HL-60/S4 treated with phorbol 12-myristate 13-acetate at 8.2 ng/mL for 4 days and 3 days (cell line): ENCODE measurements around the gene RPS6KL1.

ENCODE experiments used
- in situ Hi-C: fragments of 300-500 bp; cut with MboI; formaldehyde crosslinking; loops from 2 replicates; pipeline ENCODE4 v1.15.0; 2022; ENCODE audit warnings: low sequenced_read_pairs

Gene RPS6KL1, protein sequence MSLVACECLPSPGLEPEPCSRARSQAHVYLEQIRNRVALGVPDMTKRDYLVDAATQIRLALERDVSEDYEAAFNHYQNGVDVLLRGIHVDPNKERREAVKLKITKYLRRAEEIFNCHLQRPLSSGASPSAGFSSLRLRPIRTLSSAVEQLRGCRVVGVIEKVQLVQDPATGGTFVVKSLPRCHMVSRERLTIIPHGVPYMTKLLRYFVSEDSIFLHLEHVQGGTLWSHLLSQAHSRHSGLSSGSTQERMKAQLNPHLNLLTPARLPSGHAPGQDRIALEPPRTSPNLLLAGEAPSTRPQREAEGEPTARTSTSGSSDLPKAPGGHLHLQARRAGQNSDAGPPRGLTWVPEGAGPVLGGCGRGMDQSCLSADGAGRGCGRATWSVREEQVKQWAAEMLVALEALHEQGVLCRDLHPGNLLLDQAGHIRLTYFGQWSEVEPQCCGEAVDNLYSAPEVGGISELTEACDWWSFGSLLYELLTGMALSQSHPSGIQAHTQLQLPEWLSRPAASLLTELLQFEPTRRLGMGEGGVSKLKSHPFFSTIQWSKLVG

DNA sequence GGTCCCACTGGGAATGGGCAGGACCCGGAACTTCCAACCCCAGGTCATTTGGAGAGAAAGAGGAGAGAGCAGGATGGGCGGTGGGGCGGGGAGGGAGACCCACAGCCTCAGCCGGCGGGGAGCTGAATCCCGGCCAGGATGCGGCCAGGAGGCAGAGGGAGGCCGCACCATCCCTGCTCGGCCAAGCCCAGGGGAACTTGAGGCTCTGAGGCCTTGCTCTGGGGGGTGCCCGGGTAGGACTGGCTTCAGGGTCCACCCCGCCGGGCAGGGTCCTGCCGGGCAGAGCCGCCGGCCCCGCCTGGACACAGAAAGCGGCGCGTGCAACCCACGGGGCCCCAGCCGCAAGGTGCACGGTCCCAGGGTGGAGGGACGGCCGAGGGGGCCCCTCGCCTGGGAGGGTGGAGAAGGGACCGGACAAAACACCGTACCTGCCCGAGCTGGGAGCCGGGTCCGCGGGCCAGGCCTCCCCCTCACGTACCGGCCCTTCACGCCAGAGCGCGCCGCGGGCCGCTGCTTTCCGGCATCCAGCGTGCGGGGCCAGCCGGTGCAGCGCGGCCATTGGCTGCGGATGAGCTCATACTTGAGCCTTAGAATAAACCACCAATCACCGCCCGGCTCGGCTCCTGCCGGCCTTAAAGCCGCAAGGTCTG is at the start of gene RPS6KL1:
TSS of gene RPS6KL1 (minus strand) at position 509 of the 650 bp plus-strand sequence. CDS start 1,719 bp downstream, outside the sequence.
- in situ Hi-C loops = no loop called here

DNA sequence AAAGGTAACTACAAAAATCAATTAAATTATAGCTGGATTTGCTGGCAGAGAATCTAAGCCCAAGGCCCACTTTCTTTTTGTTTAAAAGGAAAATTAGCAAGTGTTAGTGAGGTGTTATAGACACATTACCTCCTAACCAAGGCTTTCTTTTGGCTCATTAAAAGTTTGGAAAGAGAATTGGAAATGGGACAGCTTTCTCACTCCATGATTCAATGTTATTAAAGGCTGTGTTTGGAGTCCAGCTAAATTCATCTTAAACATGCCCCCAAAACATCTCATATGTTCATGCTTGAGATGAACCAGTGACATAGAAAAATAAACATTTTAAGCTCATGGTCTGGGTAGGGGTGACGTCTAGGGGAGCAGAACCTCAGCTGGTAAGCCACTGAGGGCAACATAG is 45.8 kb upstream of the RPS6KL1 start:
- in situ Hi-C loops = no loop called here

DNA sequence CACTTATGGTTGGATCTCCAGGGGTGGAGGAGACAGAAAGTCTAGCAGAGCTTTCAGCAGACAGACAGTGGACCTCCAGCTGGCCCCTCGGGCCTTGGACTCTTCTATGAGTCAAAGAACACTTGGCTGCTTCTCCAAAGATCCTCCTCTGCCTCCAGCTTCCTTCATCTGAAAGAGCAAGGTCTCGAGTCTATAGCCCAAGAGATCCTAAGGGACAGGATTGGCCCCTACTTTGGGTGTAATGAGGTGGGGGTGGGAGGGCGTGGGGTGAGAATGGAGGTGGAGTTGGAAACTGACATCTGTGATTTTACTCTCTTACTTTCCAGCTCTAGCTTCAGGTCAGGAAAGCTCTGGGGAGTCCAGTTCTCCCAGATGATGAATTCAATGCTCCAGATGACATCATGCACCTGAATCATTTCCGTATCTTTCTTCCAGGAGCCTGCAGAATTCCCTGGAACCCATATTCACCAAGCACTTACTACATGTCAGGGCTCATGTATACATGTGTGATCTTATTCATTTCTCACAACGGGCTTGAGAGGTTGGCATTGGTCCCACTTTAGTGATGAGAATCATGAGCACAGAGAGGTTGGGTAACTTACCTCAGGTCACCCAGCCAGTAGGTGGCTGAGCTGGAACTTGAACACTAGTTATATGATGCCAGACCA is 42.6 kb upstream of the RPS6KL1 start:
- in situ Hi-C loops = no loop called here

DNA sequence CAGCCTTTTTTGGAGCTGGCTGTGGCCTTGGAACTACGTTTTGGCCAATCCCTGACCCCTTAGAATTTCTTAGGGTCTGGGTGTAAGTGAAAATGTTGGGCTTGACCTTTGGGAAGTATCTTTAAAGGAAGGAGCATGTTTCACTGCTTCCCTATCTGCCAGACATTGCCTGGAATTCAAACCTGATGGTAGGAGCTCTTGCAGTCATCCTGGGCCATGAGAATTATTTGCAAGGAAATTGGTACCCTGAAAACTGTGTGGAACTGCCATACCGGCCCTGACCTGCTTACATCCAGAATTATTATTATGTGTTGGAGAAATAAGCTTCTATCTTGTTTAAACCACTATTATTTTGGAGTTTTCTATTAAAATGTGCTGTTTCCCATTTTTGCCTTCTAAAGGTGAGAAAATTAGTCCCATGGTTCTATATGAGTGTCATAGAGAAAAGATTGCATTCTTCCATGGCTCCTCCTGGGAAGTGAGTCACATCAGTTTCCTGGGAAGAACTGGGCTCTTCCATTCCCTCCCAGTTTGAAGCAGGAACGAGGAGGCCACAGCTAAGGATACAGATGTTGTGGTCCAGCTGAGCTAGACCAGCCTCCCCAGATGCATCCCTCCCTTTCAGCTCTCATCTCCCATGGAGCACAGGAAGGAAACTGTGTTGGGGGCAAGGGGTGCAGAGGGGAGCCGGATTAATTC is 41.9 kb upstream of the RPS6KL1 start:
- in situ Hi-C loops = no loop called here

DNA sequence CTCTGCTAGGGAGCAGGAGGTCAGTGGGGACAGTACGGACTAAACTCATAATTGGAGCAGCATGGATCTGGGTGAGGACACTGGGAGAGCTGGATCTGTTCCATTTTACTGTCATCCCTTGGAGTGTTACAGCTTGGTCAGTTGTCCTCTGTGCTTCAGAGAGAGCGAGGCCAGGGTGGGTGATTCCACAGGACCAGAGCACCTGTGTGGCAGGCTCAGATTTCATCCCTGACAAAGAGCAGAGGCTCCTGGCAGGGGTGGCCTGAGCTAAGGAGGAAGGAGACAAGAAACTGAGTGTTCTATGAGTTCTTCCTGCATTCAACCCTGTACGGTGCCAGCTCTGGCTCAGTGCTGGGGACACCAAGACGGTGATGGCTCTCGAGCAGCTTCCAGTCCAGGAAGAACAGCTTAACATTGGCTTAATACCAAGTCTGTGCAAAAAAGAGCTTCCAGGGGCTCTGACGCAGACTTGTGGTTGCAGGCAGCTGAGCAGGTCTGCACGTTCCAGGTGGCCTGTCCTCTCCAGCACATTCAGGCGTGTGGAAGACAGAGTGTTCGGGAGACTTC is 40.7 kb upstream of the RPS6KL1 start:
- in situ Hi-C loops = no loop called here

DNA sequence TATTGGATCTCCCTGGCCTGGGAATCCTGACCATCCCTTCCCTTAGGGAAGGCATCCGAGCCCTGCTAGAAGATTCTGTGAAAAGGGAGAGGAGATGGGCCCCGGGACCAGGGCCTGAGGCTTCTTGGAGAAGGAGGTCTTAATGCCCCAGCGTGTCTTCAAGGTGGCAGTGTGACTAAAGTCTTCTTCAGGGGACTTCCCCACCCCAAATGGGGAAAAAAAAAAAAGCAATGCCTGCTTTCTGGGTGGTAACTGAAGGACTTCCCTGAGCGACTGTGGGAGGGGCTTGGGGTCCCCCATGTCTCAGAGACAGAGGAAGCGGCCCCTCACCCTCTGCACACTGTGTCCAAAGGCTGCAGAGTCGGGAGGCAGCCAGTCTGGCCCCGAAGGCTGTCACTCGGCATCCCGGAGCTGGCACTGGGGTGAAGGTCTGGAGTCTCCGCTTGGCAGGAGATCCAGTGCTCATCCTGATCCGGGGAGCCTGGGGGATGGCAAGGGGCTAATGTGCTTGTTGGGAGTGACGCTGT is 40.2 kb upstream of the RPS6KL1 start:
- in situ Hi-C loops = no loop called here

DNA sequence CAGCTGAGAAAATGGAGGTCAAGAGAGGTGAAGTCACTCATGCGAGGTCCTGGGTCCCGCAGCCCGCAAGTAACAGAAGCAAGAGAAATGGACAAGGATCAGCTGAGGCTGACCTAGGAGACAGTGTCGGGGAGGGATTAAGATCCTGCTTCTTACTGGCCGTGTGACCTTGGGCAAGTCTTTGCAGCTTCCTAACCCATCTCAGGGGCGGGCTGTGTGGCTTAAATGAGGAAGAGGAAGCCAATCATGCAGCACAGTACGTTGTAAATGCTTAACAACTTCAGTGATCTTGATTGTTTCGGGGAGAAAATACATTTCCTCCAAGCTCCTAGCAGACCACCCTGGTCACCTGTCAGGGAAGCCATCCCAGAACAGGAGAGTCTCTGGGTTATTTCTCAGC is 39.4 kb upstream of the RPS6KL1 start:
- in situ Hi-C loops = no loop called here

DNA sequence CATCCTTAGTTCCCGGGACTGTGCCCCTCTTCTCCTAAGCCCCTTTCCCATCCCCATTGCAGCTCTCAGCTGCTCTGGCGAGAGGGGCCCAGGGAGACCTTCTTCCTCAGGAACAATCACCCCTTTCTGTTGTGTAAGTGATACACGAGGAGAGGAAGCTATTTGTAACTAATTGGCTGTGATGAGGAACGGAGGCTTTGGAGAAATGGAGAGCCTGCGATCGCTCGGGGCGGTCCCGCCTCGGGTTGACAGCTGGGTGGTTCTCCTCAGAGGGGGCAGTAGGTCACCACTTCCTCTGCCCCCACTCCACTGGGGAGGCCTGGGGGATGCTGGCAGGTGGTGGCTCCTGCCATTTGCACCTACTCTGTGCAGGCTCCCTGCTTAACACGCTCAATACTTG is 39.0 kb upstream of the RPS6KL1 start:
- in situ Hi-C loops = no loop called here

DNA sequence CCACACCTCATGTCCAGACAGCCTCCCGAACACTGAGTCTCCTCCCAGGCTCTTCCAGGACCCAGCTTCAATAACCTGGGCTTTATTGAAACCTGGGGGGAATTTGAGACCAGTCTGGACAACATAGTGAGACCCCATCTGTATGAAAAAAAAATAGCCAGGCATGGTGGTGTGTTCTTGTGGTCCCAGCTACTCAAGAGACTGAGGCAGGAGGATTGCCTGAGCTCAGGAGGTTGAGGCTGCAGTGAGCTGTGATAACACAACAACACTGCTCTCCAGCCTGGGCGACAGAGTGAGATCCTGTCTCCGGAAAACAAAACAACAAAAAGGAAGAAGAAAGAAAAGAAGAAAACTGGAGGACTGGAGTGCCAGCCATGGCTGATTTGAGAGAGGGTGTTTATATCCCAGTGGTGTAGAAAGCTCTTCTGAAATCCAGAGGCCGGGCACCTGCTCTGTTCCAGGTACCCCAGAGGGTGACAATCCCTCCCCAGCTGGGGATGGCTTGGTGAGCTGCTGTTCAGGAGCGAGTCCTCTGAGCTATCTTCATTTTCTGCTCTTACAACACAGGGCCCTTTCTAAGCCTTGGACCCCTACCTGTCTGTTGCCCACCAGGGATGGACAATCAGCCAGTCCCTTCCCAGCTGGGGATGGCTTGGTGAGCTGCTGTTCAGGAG is 38.3 kb upstream of the RPS6KL1 start:
- in situ Hi-C loops = no loop called here

DNA sequence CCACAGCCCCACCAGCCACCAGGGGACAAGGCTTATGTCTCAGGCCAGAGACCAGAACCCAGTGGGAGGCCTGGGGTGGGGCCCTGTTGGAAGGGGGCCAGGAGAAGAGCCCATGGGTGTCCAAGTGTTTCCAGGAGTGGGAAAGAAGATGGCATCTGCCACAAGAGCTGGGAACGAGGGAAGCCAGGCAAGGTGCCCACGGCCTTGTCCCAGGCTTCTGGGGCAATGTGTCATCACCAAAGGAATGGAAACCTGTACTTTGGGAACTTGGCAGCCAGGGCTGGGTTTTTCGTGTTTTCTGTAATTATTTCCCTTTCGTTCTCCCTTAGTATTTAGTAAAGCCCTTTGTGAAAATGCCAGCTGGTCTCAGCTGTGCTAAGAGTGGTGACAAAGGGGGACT is 37.7 kb upstream of the RPS6KL1 start:
- in situ Hi-C loops = no loop called here

DNA sequence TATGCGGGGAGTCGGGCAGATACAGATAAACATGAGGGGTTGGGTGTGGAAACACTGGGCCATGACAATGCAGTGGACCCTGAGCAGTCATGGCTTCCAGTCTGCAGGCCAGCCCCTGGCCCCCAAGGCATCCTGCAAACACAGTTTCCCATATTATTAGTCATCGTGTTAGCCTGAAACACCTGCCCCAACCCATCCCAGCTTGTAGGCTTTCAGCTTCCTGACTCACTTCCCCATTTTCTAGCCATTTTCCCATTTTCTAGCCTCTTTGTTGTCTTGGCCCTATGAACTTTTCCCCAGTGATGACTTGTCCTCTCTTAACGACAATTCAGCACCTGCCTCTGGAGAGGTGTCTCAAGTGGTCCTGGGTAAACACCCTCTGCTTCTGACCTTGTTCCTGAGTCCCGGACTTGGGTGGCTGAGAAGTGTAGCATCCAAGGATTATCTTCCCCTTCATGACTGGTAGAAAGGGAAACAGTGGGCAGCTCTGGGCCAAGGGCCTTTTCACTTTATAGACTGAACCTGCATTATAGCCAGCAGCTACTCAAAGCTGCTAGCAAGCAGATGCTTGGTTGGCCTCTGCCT is 36.6 kb upstream of the RPS6KL1 start:
- in situ Hi-C loops = no loop called here

DNA sequence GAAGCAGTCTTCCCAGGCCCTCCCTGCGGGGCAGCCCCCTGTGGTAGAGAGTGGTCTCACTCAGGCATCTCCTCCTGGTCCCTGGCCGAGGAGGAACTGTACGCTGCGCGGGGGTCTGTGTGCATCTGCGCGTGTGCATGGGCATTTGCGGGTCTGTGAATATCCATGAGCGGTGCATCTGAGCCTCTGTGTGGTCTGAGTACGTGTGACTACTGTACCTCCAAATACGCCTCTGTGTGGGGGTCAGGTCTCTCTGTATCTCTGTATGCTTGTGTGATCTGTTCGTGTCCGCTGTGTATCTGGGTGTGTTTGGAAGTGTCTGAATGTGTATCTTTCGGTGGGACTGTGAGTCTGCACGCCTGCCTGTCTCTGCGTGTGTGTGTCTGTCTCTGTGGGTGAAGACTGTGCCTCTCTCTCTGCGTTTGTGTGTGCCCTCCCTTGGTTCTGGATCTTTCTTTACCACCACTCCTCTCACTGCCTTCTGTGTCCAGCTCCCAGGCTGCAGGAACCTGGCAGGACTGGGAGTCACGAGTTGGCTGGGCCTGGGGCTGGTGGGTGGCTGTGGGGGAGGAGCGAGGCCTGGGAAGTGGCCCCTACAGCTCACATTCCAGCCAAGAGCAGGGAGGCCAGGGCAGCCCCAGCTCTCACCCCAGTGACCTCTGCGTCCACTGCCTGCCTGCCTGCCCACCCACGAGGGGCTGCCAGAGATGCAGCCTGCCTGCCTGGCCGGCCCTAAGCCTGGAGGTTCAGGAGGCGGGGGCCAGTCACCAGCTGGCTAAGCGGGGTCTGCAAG is 33.4 kb upstream of the RPS6KL1 start:
- in situ Hi-C loops = no loop called here

DNA sequence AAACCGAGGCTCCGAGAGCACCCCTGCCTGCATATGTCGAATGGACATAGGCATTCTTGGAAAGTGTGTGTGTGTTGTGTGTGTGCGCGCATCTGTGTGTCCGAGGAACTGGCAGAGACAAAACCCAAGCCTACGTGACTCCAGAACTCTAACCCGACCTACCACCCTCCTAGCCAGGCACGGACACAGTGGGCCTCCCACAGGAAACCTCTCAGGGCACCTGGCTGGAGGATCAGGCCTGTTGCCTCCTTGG is 32.9 kb upstream of the RPS6KL1 start:
- in situ Hi-C loops = no loop called here

DNA sequence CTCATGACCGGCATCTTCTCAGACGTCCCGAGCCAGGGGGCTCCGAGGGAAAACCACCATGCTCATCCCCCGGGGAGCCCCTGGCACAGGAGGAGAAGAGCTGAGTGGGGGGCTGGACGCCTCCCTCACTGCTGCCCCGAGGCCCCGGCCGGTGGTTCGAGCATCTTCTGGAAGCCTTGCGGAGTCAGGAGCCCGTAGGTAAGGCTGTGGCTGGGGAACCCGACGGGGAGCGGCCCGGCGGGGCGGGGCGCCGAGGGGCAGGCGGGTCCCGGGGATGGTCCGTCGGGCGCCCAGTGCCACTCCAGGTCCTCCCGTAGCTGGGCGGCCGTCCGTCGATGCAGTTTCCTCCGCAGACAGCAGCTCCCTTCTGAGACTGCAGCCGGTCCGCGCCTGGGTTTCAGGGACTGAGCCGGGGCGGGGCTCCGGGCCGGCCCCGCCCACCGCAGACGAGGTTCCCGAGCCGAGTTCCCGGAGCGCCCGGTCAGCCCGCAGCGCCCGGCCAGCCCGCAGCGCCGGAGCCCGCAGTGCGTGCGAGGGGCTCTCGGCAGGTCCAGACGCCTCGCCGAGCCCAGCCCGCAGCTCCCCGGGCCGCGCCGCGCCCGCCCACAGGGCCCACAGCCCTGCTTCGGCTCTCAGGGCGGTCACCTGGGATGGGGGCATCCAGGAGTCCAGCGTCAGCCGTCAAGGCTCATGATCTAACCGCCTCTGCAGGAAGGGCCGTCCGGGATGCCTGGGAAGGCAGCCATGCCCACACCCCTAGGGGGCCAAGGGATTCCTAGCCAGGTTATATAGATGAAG is 32.4 kb upstream of the RPS6KL1 start, which contains the start of gene PGF:
TSS of gene PGF (minus strand) at position 369 of the 798 bp plus-strand sequence. CDS start at position 14, 355 bp downstream.
- in situ Hi-C loops = no loop called here

DNA sequence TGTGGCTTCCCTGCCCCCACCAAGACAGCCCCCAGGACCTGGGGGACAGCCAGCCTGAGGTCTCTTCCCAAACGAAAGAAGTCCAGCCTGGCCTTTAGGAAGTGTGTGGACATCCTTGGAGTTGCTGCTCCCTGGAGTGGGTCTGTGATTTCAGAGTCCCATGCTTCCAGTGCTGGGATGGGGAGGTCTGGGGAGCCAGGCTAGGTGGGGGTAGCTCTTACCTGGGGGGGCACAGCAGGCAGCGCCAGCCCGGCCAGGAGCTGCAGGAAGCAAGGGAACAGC is 31.8 kb upstream of the RPS6KL1 start:
- in situ Hi-C loops = no loop called here

DNA sequence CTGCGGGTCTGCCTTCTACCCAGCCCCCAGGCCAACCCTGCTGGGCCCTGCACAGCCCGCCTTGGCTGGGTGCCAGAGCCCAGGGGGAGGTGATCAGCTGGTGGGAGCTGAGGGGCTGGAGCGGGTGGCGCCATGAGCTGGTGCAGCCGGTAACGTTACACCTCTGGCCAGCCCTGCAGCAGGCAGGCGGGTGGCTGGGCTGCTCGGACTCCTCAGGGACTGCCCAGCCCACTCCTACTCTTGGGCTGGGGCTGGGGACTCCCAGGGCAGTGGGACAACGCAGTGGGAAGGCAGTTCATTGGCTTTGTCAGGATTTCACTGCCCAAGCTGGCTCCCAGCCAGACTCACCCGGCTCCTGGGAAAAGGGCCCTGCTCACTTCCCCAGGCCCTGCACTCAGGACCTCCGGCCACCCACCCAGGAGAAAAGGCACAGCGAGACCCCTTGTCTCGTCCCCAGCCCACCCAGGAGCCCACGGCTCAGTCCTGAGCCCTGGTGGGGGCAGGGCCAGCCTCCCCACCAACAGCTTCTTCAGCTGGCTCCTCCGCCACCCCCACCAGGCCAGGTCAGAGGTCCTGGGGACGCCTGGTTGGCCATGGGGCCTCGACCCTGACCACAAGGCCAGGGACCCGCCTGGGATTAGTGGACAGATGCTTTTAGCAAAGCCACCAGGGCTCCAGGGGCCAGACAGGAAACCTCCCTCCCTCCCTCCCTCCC is 31.3 kb upstream of the RPS6KL1 start:
- in situ Hi-C loops = no loop called here

DNA sequence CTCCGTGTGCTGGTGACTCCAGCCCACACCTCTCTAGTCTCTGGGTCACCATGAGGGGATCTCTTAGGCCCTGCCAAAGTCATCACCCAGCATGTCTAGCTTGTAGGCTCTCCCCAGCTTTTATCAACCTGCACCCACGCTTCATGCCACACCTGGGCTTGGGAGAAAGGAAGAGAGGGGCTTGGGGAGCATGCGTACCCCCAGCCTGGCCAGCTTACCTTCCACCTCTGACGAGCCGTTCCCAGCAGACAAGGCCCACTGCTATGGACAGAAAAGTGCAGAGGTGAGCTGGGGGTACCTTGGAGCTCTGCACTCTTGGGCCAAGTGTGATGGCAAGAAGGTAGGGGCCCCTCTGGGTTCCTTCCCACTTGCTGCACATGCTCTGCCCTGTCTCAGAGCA is 30.6 kb upstream of the RPS6KL1 start:
- in situ Hi-C loops = no loop called here
